HG03159 (cell line): ENCODE measurements around the gene AACS.
"Not testable (repeated sequence)": the region's sequence is repeated elsewhere in the genome, so short reads cannot be mapped to it uniquely, and the experiment has no call there.

ENCODE experiments used
- ATAC-seq: cut with Tn5 transposase; IDR thresholded peaks from one replicate; pipeline ENCODE4 v1.9.1; 2021; ENCODE audit warnings: mild to moderate bottlenecking, moderate library complexity; ENCODE audit not compliant: unreplicated experiment

Gene AACS

GRCh38 chr12:125056306-125056705, 8.9 kb upstream of the AACS start:
- ATAC-seq: no peak

DNA sequence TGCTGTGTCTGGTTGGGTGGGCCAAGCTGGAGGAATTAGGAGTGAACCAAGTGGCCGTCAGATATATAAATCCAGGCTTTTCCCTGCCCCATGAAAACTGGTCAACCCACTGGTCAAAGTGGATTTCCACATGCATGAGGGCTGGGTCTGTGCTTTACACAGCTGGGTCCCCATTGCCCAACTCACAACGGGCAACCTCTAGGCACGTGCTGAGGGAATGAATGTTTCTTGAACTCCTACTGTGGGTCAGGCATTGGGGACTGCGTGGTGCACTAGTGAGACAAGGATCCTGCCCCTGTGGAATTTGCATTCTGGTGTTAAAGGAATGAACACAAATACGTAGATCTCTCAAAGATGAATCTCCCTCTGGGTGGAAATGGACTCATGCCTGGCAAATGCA, 7.5 kb upstream of the AACS start:
- ATAC-seq: no peak

DNA sequence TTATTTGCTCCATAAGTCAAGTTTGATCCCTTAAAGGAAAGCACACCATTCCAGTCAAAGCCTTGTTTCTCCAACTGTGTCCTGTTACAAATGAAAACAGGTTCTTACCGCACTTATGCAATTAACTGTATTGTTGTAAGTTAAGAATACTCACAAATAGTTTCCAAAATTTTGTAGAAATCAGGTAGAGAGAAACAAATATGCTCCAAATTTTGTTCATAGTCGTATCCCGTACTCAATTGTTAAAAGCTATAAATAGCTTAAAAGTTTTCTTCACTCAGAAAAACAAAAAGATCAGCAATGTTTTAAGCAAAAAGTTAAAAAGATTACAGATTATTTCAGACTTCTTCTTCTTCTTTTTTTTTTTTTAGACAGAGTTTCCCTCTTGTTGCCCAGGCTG, 4.0 kb upstream of the AACS start:
- no peak for ATAC-seq

DNA sequence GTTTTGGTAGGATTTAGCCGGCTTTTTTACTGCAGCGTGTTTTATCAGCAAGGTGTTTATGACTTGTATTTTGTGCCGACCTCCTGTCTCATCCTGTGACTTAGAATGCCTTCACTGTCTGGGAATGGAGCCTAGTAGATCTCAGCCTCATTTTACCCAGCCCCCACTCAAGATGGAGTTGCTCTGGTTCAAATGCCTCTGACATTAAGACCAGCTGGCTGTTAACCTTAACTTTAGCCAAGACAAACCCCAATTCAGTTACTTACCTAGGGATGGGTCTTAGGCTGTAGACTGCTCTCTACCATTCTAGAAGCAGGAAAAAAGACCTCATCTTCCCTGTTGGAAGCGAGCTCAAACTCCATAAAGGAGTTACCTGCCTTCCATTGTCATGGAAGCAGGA, 1.7 kb upstream of the AACS start:
- ATAC-seq: not testable (repeated sequence)

- no peak for ATAC-seq
Observed at GRCh38 chr12:125064492-125064891, 743 bp upstream of the AACS start.

GRCh38 chr12:125065919-125066570, 810 bp downstream of the AACS start:
- no peak for ATAC-seq

DNA sequence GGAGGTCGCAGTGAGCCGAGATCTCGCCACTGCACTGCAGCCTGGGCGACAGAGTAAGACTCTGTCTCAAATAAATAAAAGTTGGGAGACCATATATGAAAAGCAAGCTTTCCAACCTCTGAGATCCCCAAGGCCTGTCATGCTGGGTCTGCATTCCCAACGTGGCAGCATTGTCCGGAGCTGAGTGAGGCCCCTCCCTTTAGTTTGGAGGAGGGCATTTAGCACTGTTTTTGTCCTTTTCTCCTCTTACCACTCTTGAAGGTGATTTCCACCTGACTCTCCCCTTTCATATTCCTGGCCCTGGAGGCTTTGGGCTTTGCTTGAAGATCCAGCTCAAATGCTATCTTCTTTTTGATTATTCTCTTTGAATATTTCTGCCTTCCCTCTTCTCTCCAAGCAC, 3.2 kb downstream of the AACS start:
- no peak for ATAC-seq

GRCh38 chr12:125069616-125070015, 4.4 kb downstream of the AACS start:
- no peak for ATAC-seq

GRCh38 chr12:125070112-125070511, 4.9 kb downstream of the AACS start:
- ATAC-seq: no peak

GRCh38 chr12:125070661-125071390, 5.6 kb downstream of the AACS start:
- no peak for ATAC-seq

DNA sequence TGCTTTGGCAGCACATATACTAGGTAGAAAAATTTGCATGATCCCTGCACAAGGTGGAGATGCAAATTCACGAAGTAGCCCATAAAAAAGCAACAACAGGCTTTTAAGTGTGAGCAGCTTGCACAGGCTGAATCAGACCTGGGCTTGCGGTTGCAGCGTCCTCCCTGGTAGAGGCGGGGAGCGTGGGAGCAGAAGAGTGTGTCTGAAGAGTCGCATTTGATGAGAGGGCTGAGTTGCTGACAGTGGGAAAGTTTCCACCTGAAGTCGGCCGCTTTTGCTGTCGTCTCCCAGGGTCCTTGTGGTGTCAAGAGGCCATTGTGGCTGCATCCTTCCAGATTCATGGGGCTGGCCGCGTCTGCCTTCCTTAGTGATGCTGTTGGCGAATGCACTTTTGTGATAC, 6.2 kb downstream of the AACS start:
- ATAC-seq: no peak

DNA sequence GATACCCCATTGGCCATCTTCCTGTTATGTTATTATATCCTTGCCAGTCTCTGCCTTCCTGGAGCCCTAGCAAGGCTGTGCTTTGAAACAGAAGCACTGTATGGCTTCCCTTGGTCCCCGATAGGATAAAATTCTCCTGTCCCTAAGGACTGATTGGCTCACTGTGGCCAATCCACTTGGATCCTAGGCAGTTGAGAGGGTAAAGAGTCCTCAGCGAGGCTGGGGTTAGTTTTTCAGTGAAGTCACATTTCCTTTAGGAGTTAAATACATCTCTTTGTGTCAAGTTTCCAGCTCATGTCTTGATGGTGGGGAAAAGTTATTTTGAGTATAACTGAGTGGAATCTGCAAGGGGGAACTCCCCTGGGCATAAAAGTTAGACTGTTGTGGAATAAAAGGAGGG, 7.3 kb downstream of the AACS start:
- no peak for ATAC-seq

DNA sequence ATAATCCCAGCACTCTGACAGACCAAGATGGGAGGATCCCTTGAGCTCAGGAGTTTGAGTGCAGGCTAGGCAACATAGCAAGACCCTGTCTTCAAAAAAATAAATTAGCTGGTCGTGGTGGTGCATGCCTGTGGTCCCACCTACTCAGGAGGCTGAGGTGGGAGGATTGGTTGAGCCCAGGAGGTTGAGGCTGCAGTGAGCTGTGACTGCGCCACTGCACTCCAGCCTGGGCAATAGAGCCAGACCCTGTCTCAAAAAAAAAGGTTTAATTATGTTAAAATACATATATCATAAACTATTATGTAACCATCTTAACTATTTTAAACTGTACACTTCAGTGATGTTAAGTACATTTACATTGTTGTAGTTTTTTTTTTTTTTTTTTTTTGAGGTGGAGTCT, 9.1 kb downstream of the AACS start:
- not testable (repeated sequence) for ATAC-seq

DNA sequence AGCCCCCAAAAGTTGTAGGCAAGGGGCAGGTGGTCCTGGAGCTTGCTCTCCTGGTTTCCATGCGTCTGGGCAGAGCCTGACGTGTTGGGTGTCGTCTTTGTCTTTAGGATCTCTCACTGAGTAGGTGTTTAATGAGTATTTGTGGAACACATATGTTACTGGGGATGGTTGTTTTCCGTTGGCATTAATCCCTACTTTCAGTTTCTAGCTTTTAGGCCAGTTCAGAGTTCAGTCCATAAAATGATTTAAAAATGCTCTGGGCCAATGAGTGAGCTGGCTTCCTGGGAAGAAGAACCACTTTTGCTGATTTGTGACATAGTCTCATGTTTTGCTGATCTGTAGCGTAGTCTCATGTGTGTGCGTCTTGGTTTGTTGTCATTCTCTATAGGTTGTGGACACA, 10.9 kb downstream of the AACS start:
- no peak for ATAC-seq

GRCh38 chr12:125079084-125079483, 13.8 kb downstream of the AACS start:
- no peak for ATAC-seq

GRCh38 chr12:125079648-125080645, 14.7 kb downstream of the AACS start:
- no peak for ATAC-seq

DNA sequence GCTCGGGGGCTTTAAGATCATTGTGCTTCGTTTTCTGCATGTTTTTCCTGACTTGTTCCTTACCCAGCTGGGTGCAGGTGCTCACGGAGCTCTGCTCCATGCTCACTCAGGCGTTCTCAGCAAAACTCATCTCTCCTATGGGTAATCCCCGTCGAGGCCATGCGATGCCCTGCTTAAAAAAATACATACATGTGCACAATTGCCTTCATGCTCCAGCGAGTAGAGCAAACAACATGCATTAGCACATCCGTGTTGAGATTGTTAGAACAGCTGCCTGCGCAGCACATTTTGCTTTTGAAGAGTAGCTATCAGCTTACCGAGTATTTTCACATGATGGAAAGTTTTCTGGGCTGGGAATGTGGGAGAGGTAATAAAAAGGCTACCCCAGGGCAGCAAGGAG, 16.2 kb downstream of the AACS start:
- ATAC-seq: no peak

GRCh38 chr12:125083072-125083471, 17.8 kb downstream of the AACS start:
- ATAC-seq: no peak

- not testable (repeated sequence) for ATAC-seq
Observed at GRCh38 chr12:125088199-125088598, 23.0 kb downstream of the AACS start.

- ATAC-seq: no peak
Observed at GRCh38 chr12:125089083-125089482, 23.8 kb downstream of the AACS start.

GRCh38 chr12:125089626-125090025, 24.4 kb downstream of the AACS start:
- ATAC-seq: no peak
